Vagina (tissue), 2 donors: ENCODE data around the gene FZD10. TPM values are rescaled to one million over a fixed set of nuclear protein-coding genes. Genes with fewer than 3 reads are reported as not detected.

Experiments
- DNase-seq, 2 donors: peaks; one replicate each; pipeline ENCODE4 v3.0.0-alpha.2; 2017; ENCODE audit errors: extremely low spot score in 2 of 2
- H3K27ac ChIP-seq: fragments of 200-600 bp; sonication (generic); one replicate; pipeline ENCODE4 v1.5.1; 2019
- H3K27me3 ChIP-seq: fragments of 200-600 bp; sonication (generic); one replicate; pipeline ENCODE4 v1.5.1; 2019
- H3K36me3 ChIP-seq, 2 donors: fragments of 200-600 bp; sonication (generic); one replicate each; pipeline ENCODE4 v1.5.1; 2017 to 2019
- H3K4me1 ChIP-seq: fragments of 200-600 bp; sonication (generic); one replicate; pipeline ENCODE4 v1.5.1; 2019
- H3K4me3 ChIP-seq, 2 donors: fragments of 200-600 bp; sonication (generic); 1 replicate in 1 of 2; 2 replicates in 1 of 2; pipeline ENCODE4 v1.5.1; 2016 to 2019
- H3K9me3 ChIP-seq: fragments of 200-600 bp; sonication (generic); one replicate; pipeline ENCODE4 v1.5.1; 2019
- POLR2A ChIP-seq, 2 donors: fragments of 450-650 bp; IDR thresholded peaks; one replicate each; pipeline ENCODE4 v1.6.1; 2017; ENCODE audit warnings: antibody characterized with exemption in 2 of 2, mild to moderate bottlenecking in 2 of 2, moderate library complexity in 2 of 2
- POLR2AphosphoS5 ChIP-seq, 2 donors: sonication (generic); formaldehyde crosslinking; IDR thresholded peaks; one replicate each; pipeline ENCODE4 v1.9.0; 2017; ENCODE audit warnings: antibody characterized with exemption in 2 of 2, mild to moderate bottlenecking in 2 of 2, low read depth in 1 of 2; ENCODE audit not compliant: insufficient read depth in 1 of 2
- intact Hi-C: fragments of 100-400 bp; cut with DNase I; formaldehyde crosslinking; loops from one replicate; pipeline ENCODE4 v1.15.1; 2023
- total RNA-seq: library from RNA; depleted of rRNA; stranded (reverse); fragments of >200 nt; gene quantifications from one replicate; pipeline ENCODE4 v1.2.3, GENCODE V29; 2016
- TF ChIP-seq, protein P1 (sequence below), 3 experiments: fragments of 450-650 bp in 2 of 3; fragments of 200-600 bp in 1 of 3; sonication (generic) in 1 of 3; IDR thresholded peaks; one replicate each; pipeline ENCODE4 v1.5.1; 2017 to 2019; ENCODE audit warnings: antibody characterized with exemption in 3 of 3, mild to moderate bottlenecking in 2 of 3, moderate library complexity in 2 of 3

Gene FZD10
- total RNA-seq, 1 donor from 2014 or later, result 5.2 TPM

DNA sequence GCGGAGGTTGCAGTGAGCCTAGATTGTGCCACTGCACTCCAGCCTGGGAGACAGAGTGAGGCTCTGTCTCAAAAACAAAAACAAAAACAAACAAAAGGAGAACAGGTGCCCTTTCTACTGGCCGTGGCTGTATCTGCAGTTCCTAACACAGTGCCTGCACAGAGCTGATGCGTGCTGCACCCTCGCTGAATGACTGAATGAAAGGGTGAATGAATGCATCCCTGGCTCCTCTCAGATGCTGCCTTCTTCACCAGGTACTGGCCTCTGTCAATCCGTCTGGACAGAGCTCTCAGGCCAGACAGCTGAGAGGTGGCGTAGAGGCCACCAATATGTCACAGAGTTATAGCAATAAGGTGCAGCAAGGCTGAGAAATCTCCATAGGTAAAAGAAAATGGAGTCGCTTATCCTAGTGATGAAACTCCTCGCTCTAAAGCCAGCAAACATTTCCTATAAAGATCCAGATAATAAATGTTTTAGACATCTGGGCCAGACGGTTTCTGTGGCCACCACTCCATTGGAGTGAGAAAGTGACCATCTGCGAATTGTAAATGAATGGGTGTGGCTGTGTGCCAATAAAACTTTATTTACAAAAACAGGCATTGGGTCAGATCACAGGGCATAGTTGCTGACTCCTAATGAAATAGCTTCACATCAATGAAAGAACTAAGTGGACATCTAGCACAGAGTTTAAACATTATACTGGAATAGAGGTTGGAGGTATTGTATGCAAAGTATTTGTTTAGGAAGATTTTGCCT is 15.9 kb upstream of the FZD10 start:
- Histone ChIP-seq H3K9me3 (no peaks in the 10 kb centered on the region), H3K36me3 (no peaks in the 10 kb centered on the region), H3K4me3 (no peak overlapping the region), H3K27ac (no peak overlapping the region), H3K4me1 (no peaks in the 10 kb centered on the region), H3K27me3 (no peaks in the 10 kb centered on the region)
- TF ChIP-seq POLR2A (IDR thresholded peaks at IDR 0.05) (no peak), POLR2AphosphoS5 (IDR thresholded peaks at IDR 0.05; ENCODE audit: insufficient read depth in 1 of 2, low read depth in 1 of 2) (no peak)
- TF ChIP-seq, protein P1, sequence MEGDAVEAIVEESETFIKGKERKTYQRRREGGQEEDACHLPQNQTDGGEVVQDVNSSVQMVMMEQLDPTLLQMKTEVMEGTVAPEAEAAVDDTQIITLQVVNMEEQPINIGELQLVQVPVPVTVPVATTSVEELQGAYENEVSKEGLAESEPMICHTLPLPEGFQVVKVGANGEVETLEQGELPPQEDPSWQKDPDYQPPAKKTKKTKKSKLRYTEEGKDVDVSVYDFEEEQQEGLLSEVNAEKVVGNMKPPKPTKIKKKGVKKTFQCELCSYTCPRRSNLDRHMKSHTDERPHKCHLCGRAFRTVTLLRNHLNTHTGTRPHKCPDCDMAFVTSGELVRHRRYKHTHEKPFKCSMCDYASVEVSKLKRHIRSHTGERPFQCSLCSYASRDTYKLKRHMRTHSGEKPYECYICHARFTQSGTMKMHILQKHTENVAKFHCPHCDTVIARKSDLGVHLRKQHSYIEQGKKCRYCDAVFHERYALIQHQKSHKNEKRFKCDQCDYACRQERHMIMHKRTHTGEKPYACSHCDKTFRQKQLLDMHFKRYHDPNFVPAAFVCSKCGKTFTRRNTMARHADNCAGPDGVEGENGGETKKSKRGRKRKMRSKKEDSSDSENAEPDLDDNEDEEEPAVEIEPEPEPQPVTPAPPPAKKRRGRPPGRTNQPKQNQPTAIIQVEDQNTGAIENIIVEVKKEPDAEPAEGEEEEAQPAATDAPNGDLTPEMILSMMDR (IDR thresholded peaks at IDR 0.05), result no peak
- no peak for DNase-seq
- intact Hi-C loops, result no loop called here

DNA sequence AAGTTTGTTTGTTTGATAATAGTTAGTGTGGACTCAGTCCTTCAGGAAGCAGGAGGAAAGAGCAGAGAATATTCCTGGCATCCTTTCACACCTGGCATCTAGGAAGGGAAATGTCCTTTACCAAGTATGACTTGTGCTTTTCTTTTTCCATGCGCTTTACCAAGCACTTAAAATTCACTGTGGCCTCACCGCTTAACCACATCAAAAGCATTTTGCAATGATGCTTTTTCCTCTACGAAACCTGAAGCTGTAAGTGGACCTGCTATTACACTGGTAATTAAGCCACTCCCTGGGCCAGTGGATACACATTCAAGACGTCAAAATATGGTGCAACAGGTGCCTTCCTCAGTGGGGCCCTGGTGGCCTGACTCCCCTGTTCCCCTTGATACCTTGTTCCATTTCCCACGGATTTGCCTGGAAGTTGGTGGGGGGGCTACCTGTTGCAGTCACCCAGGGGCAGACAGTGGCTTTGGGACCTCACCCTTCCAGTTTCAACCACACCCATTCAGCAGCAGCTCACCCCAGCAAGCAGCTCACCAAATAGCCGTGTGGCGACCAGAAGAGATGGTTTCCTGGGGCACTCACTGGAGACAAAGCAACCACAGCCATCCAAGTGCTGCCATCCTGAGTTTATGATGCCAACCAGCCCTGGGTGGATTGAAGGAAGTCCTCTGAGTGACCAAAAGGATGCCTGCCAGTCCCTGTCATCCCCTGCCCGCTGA is 14.2 kb upstream of the FZD10 start:
- intact Hi-C loops, result no loop called here
- no peak for DNase-seq
- no peaks in the 10 kb centered on the region for H3K9me3 ChIP-seq

DNA sequence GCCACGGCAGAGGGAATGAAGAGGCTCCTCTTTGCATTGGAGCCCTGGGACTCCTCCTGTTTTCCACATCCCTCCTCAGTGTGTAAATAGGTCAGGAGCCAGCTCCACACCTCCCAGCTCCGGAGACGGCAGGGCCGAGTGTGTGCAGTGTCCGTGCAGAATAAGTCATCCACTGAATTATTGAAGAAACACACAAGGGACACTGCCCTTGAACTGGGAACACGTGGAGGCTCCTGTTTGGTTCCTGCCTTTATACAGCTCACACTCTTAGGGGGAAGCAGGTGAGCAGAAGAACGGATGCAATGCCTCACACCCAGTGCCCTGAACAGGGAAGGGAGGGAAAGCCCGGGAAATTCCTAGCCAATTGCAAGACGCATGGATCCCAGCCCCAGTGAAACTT is 10.4 kb upstream of the FZD10 start:
- no peak for TF ChIP-seq POLR2AphosphoS5 (IDR thresholded peaks at IDR 0.05; ENCODE audit: insufficient read depth in 1 of 2, low read depth in 1 of 2)
- no peak for TF ChIP-seq POLR2A (IDR thresholded peaks at IDR 0.05)
- TF ChIP-seq, protein P1 (IDR thresholded peaks at IDR 0.05), result no peak
- DNase-seq, result no peak
- Histone ChIP-seq H3K36me3 (no peaks in the 10 kb centered on the region), H3K4me3 (no peak overlapping the region), H3K27ac (no peak overlapping the region), H3K27me3 (no peaks in the 10 kb centered on the region), H3K4me1 (no peaks in the 10 kb centered on the region), H3K9me3 (no peaks in the 10 kb centered on the region)
- intact Hi-C loops, result no loop called here

More for the DNA sequence above, 14.2 kb upstream of the FZD10 start:
- Histone ChIP-seq H3K27me3 (no peaks in the 10 kb centered on the region), H3K4me3 (no peak overlapping the region), H3K27ac (no peak overlapping the region), H3K4me1 (no peaks in the 10 kb centered on the region), H3K36me3 (no peaks in the 10 kb centered on the region)
- no peak for TF ChIP-seq POLR2AphosphoS5 (IDR thresholded peaks at IDR 0.05; ENCODE audit: insufficient read depth in 1 of 2, low read depth in 1 of 2)
- TF ChIP-seq, protein P1 (IDR thresholded peaks at IDR 0.05), result no peak
- TF ChIP-seq POLR2A (IDR thresholded peaks at IDR 0.05), result no peak

DNA sequence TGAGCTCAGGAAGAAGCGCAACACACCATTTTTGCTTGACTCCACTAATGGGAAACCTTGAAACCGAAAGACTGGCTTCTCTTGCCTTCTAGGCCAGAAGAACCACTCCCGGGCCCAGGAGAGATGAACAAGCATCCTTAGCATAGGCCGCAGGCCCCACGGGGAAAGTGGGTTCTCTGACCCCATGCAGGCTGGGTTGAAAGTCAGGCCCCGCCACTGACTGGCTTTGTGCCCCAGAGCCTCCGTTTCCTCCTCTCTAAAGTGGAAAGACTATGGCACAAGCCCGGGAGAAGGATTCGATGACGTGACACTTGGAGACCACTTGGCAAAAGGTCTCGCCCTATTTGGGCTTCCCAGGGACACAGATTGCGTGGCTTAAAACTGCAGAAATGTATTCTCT is 9.9 kb upstream of the FZD10 start:
- H3K27me3 ChIP-seq, result no peaks in the 10 kb centered on the region
- H3K9me3 ChIP-seq, result no peaks in the 10 kb centered on the region
- DNase-seq, result no peak
- intact Hi-C loops, result no loop called here
- TF ChIP-seq POLR2AphosphoS5 (IDR thresholded peaks at IDR 0.05; ENCODE audit: insufficient read depth in 1 of 2, low read depth in 1 of 2) (no peak), POLR2A (IDR thresholded peaks at IDR 0.05) (no peak)
- TF ChIP-seq, protein P1 (IDR thresholded peaks at IDR 0.05), result no peak
- no peak overlapping the region for H3K27ac ChIP-seq
- H3K36me3 ChIP-seq, result no peaks in the 10 kb centered on the region
- H3K4me1 ChIP-seq, result no peaks in the 10 kb centered on the region
- no peak overlapping the region for H3K4me3 ChIP-seq

DNA sequence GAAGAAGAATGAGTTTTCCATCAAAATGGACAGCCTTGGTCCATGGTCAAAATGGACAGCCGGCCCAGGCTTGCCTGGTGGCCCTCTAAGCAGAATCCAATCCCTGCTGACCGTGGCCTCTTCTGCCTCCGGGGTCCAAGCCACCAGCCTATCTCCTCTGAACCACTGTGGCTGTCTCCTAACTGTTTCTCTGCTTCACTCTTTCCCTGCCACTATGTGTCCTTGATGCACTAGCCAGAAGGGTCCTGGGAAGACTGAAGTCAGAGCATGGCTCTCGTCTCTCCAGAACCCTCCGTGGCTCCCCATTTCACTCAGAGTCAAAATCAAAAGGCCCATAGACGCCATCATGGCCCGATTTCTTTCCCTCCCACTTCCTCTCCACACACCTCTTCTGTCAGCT is 8.5 kb upstream of the FZD10 start:
- Histone ChIP-seq H3K4me1 (no peaks in the 10 kb centered on the region), H3K9me3 (no peaks in the 10 kb centered on the region), H3K4me3 (no peak overlapping the region), H3K27me3 (no peaks in the 10 kb centered on the region), H3K36me3 (no peaks in the 10 kb centered on the region), H3K27ac (no peak overlapping the region)
- TF ChIP-seq, protein P1 (IDR thresholded peaks at IDR 0.05), result no peak
- TF ChIP-seq POLR2A (IDR thresholded peaks at IDR 0.05), result no peak
- no peak for TF ChIP-seq POLR2AphosphoS5 (IDR thresholded peaks at IDR 0.05; ENCODE audit: insufficient read depth in 1 of 2, low read depth in 1 of 2)
- intact Hi-C loops, result no loop called here
- no peak for DNase-seq
